ENCODE results near the gene MAP4K4. TPM values are rescaled to one million over a fixed set of nuclear protein-coding genes. Genes with fewer than 3 reads are reported as not detected.

The MAP4K4 gene
- total and polyA plus RNA-seq, 2 of the 13 experiments (the other 11 are each of a cell fraction or from before 2014, with no cell fraction given), result 105 to 264 TPM

- TF ChIP-seq TIGD3 (CRISPR knock-in tag; IDR thresholded peaks at IDR 0.05; ENCODE audit: borderline replicate concordance), result no peak
- no peak for TF ChIP-seq IRF9 (CRISPR knock-in tag; IDR thresholded peaks at IDR 0.05; ENCODE audit: borderline replicate concordance)
- no peak for TF ChIP-seq FIP1L1 (IDR thresholded peaks at IDR 0.05; ENCODE audit: borderline replicate concordance, insufficient read depth, low read depth, low read length)
- no peak for TF ChIP-seq LBX2 (CRISPR knock-in tag; IDR thresholded peaks at IDR 0.05; ENCODE audit: borderline replicate concordance)
- TF ChIP-seq ETV5 (CRISPR knock-in tag; IDR thresholded peaks at IDR 0.05; ENCODE audit: borderline replicate concordance), result peak; percentile 84
- peak; percentile 95; the same call in 1 of the 2 replicates for TF ChIP-seq HMG20B (CRISPR knock-in tag; conservative IDR thresholded peaks at IDR 0.05)
- no peak; the same call in 1 of the 2 replicates for TF ChIP-seq DMAP1 (CRISPR knock-in tag; IDR thresholded peaks at IDR 0.05)
- no peak for TF ChIP-seq ZNF280B (CRISPR knock-in tag; IDR thresholded peaks at IDR 0.05; ENCODE audit: borderline replicate concordance)
- no peak for TF ChIP-seq ZNF33A (CRISPR knock-in tag; IDR thresholded peaks at IDR 0.05; ENCODE audit: borderline replicate concordance)
- TF ChIP-seq GMEB1 (CRISPR knock-in tag; IDR thresholded peaks at IDR 0.05; ENCODE audit: borderline replicate concordance), result peak; percentile 31; the same call in 1 of the 2 replicates
- no peak for TF ChIP-seq ONECUT2 (CRISPR knock-in tag; IDR thresholded peaks at IDR 0.05)
- no peak for TF ChIP-seq AGO1 (IDR thresholded peaks at IDR 0.05; ENCODE audit: low read depth, low read length, poor library complexity, severe bottlenecking)
- no peak for TF ChIP-seq ZBTB38 (CRISPR knock-in tag; IDR thresholded peaks at IDR 0.05)
- TF ChIP-seq ZFP62 (CRISPR knock-in tag; IDR thresholded peaks at IDR 0.05), result no peak
- TF ChIP-seq ZNF317 (CRISPR knock-in tag; IDR thresholded peaks at IDR 0.05), result peak; percentile 73
- no peak for TF ChIP-seq ZNF446 (CRISPR knock-in tag; IDR thresholded peaks at IDR 0.05)
- TF ChIP-seq ZNF564 (CRISPR knock-in tag; IDR thresholded peaks at IDR 0.05), result no peak
- peak; percentile 25; the same call in 1 of the 2 replicates for TF ChIP-seq LCORL (IDR thresholded peaks at IDR 0.05)
- TF ChIP-seq LCORL (CRISPR knock-in tag; IDR thresholded peaks at IDR 0.05), result peak; percentile 74
- no peak for TF ChIP-seq SETDB1 (CRISPR knock-in tag; IDR thresholded peaks at IDR 0.05; ENCODE audit: borderline replicate concordance)
- peak; percentile 71; the same call in 1 of the 2 replicates for TF ChIP-seq MIER3 (CRISPR knock-in tag; IDR thresholded peaks at IDR 0.05; ENCODE audit: borderline replicate concordance)
- peak; percentile 69 for TF ChIP-seq HNF4A (CRISPR knock-in tag; IDR thresholded peaks at IDR 0.05)
- peak; percentile 41; the same call in 1 of the 2 replicates for TF ChIP-seq SP5 (CRISPR knock-in tag; IDR thresholded peaks at IDR 0.05; ENCODE audit: borderline replicate concordance, low read depth)
Measured at GRCh38 chr2:101763496-101764333, 66.2 kb downstream of the MAP4K4 start (continued).
